Ovary (tissue), 3 donors: ENCODE measurements around the gene TTLL10.

Source experiments
- CTCF ChIP-seq, 3 donors: fragments of 450-650 bp in 2 of 3; fragments of 200-600 bp in 1 of 3; IDR thresholded peaks; one replicate each; pipeline versions ENCODE4 v1.5.1 to v1.8.0; 2016 to 2022; ENCODE audit warnings: antibody characterized with exemption in 3 of 3, mild to moderate bottlenecking in 1 of 3
- EP300 ChIP-seq: sonication (generic); formaldehyde crosslinking; IDR thresholded peaks from one replicate; pipeline ENCODE4 v1.6.1; 2017; ENCODE audit warnings: antibody characterized with exemption
- POLR2A ChIP-seq: fragments of 450-650 bp; IDR thresholded peaks from one replicate; pipeline ENCODE4 v1.6.1; 2017; ENCODE audit warnings: antibody characterized with exemption, mild to moderate bottlenecking, moderate library complexity
- donor health status: DM: no; HTN: no; CAD: no.

GRCh38 chr1:1150100-1150499 is 23.6 kb upstream of the TTLL10 start:
- no peak for TF ChIP-seq CTCF (IDR thresholded peaks at IDR 0.05)
- TF ChIP-seq POLR2A: no peak
- TF ChIP-seq EP300: no peak
